Thymus (tissue), 11 donors: ENCODE results near the gene GPD2. TPM values are rescaled to one million over a fixed set of nuclear protein-coding genes. Genes with fewer than 3 reads are reported as not detected.
"Not testable (repeated sequence)": the region's sequence is repeated elsewhere in the genome, so short reads cannot be mapped to it uniquely, and the experiment has no call there.

ENCODE experiments used
- DNase-seq, 9 donors: peaks; one replicate each; pipeline ENCODE4 v3.0.0-alpha.2; 2013; ENCODE audit warnings: low spot score in 9 of 9, low read depth in 6 of 9, missing footprints in 1 of 9
- H3K27ac ChIP-seq, 2 donors: one replicate each; pipeline ENCODE4 v1.5.1; 2013; ENCODE audit warnings: control low read depth in 1 of 2, low read depth in 1 of 2, low read length in 1 of 2, mild to moderate bottlenecking in 1 of 2, moderate library complexity in 1 of 2
- H3K27me3 ChIP-seq, 2 donors: one replicate each; pipeline ENCODE4 v1.5.1; 2013; ENCODE audit warnings: low read length in 1 of 2; ENCODE audit not compliant: control insufficient read depth in 2 of 2, insufficient read depth in 1 of 2
- H3K36me3 ChIP-seq, 2 donors: one replicate each; pipeline ENCODE4 v1.5.1; 2013; ENCODE audit warnings: low read length in 1 of 2, mild to moderate bottlenecking in 1 of 2, moderate library complexity in 1 of 2; ENCODE audit not compliant: control insufficient read depth in 2 of 2, insufficient read depth in 2 of 2
- H3K4me1 ChIP-seq, 2 donors: one replicate each; pipeline ENCODE4 v1.5.1; 2013; ENCODE audit warnings: low read length in 2 of 2; ENCODE audit not compliant: control insufficient read depth in 2 of 2, insufficient read depth in 2 of 2
- H3K4me3 ChIP-seq, 2 donors: one replicate each; pipeline ENCODE4 v1.5.1; 2013; ENCODE audit warnings: low read length in 2 of 2, control low read depth in 1 of 2, mild to moderate bottlenecking in 1 of 2
- H3K9me3 ChIP-seq, 2 donors: one replicate each; pipeline ENCODE4 v1.5.1; 2013; ENCODE audit warnings: low read length in 1 of 2, mild to moderate bottlenecking in 1 of 2; ENCODE audit not compliant: control insufficient read depth in 2 of 2, insufficient read depth in 1 of 2
- whole genome bisulfite sequencing: extraction: QIAGEN DNeasy Blood & Tissue Kit; methylation state at CpG from one replicate; pipeline ENCODE4 v1.1.7; 2013; 5-methylcytosine and 5-hydroxymethylcytosine counted together
- polyA plus RNA-seq: library from polyadenylated mRNA; stranded (reverse); fragments of 200-250 nt; gene quantifications from one replicate; pipeline ENCODE4 v1.2.3, GENCODE V29; 2013
- total RNA-seq: library from RNA; stranded (reverse); fragments of 120-200 nt; gene quantifications from one replicate; pipeline ENCODE4 v1.2.4, GENCODE V29; 2013
- donor health status: healthy.

Gene GPD2
- total and polyA plus RNA-seq, 2 donors, result 6.5 to 19.6 TPM

- no peaks in the 10 kb centered on the region for H3K9me3 ChIP-seq
- 94% methylated on average over 2 of the region's 2 CpGs for WGBS
- H3K27me3 ChIP-seq, result no peaks in the 10 kb centered on the region
- no peak overlapping the region for H3K4me3 ChIP-seq
- no peak overlapping the region for H3K27ac ChIP-seq
- no peaks in the 10 kb centered on the region for H3K4me1 ChIP-seq
- DNase-seq, result no peak
- peaks cover 0 to 3% of the 10 kb centered on the region in 2 donors for H3K36me3 ChIP-seq
Measured at GRCh38 chr2:156526950-156527636, 90.9 kb downstream of the GPD2 start.

DNA sequence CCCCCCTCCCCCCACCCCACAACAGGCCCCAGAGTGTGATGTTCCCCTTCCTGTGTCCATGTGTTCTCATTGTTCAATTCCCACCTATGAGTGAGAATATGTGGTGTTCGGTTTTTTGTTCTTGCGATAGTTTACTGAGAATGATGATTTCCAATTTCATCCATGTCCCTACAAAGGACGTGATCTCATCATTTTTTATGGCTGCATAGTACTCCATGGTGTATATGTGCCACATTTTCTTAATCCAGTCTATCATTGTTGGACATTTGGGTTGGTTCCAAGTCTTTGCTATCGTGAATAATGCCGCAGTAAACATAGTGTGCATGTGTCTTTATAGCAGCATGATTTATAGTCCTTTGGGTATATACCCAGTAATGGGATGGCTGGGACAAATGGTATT, 92.4 kb downstream of the GPD2 start:
- not testable (repeated sequence) for H3K27me3 ChIP-seq, DNase-seq, H3K27ac ChIP-seq, H3K4me1 ChIP-seq, H3K9me3 ChIP-seq, H3K36me3 ChIP-seq, H3K4me3 ChIP-seq
- WGBS, result 91% methylated on average over 5 of the region's 5 CpGs

DNA sequence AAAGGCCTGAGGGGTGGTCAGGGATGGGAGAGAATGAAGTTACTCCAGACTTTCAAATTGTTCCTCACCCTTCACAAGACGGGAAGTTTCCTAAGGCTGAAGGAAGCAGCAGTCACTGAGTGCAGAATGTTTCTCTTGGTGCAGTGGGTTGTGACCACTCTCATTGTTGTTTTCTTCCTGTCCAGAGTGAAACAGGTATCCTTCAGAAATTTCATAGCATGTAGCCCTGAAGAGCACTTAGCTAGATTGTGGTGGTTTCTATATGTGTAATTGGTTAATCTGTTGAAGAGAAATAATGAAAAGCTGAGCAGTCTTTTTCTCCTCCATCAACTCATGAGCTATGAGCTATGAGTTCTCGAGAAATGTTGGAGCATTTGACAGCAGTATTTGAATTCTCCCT, 96.8 kb downstream of the GPD2 start:
- no peak overlapping the region for H3K27ac ChIP-seq

DNA sequence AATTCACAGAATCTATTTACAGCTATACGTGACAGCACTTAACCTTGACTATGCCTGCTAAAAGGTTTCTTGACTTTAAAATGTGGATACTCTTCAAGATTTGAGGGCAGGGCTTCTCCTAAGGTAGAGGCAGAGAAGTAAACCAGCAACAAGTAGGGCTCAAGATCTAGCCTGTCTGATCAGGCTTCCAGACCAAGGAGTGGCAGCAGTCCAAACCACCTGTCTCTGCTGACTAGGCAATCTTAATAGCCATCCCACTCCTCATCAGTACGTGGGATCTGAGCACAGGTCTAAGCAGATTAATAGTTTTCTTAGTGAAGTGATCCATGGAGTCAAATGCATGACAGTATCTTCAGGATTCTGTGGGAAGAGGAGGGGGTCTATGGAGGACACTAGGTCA, 100.4 kb downstream of the GPD2 start:
- Histone ChIP-seq H3K4me3 (no peak overlapping the region), H3K36me3 (peaks cover 0 to 2% of the 10 kb centered on the region in 2 donors), H3K27ac (no peak overlapping the region), H3K9me3 (no peaks in the 10 kb centered on the region), H3K27me3 (no peaks in the 10 kb centered on the region), H3K4me1 (no peaks in the 10 kb centered on the region)
- 94% methylated on average over 2 of the region's 2 CpGs for WGBS
- no peak for DNase-seq

More for the DNA sequence above, 96.8 kb downstream of the GPD2 start:
- DNase-seq, result no peak
- 98% methylated on average over 2 of the region's 2 CpGs for WGBS
- Histone ChIP-seq H3K36me3 (peaks cover 0 to 3% of the 10 kb centered on the region in 2 donors), H3K9me3 (no peaks in the 10 kb centered on the region), H3K4me3 (no peak overlapping the region), H3K27me3 (no peaks in the 10 kb centered on the region), H3K4me1 (no peaks in the 10 kb centered on the region)

DNA sequence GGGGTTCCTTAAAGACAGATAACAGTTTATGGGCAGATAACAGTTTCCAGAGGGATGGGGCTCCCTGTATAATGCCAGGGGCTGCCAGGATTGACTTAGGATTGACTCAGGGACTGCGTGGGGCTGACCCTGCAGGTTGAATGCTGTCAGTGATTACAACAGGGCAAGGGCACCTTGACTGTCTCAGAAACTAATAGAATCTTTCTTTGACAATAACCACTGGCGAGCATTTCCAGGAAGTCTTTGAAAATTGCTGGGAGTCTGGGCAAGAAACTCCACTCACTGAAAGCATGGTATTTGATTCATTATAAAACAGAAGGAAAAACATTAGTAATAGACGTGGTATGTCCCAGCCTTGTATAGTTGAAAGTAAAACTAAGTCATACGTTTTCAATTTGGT, 101.0 kb downstream of the GPD2 start:
- WGBS, result 95% methylated on average over 4 of the region's 4 CpGs
- no peak for DNase-seq
- no peaks in the 10 kb centered on the region for H3K9me3 ChIP-seq
- no peaks in the 10 kb centered on the region for H3K36me3 ChIP-seq
- no peak overlapping the region for H3K4me3 ChIP-seq
- H3K4me1 ChIP-seq, result no peaks in the 10 kb centered on the region
- H3K27me3 ChIP-seq, result no peaks in the 10 kb centered on the region
- no peak overlapping the region for H3K27ac ChIP-seq

- H3K36me3 ChIP-seq, result no peaks in the 10 kb centered on the region
- no peaks in the 10 kb centered on the region for H3K9me3 ChIP-seq
- no peak overlapping the region for H3K4me3 ChIP-seq
- DNase-seq, result no peak
- no peak overlapping the region for H3K27ac ChIP-seq
- H3K4me1 ChIP-seq, result no peaks in the 10 kb centered on the region
- 99% methylated on average over 2 of the region's 2 CpGs for WGBS
- no peaks in the 10 kb centered on the region for H3K27me3 ChIP-seq
Measured at GRCh38 chr2:156538083-156538504, 101.9 kb downstream of the GPD2 start.

DNA sequence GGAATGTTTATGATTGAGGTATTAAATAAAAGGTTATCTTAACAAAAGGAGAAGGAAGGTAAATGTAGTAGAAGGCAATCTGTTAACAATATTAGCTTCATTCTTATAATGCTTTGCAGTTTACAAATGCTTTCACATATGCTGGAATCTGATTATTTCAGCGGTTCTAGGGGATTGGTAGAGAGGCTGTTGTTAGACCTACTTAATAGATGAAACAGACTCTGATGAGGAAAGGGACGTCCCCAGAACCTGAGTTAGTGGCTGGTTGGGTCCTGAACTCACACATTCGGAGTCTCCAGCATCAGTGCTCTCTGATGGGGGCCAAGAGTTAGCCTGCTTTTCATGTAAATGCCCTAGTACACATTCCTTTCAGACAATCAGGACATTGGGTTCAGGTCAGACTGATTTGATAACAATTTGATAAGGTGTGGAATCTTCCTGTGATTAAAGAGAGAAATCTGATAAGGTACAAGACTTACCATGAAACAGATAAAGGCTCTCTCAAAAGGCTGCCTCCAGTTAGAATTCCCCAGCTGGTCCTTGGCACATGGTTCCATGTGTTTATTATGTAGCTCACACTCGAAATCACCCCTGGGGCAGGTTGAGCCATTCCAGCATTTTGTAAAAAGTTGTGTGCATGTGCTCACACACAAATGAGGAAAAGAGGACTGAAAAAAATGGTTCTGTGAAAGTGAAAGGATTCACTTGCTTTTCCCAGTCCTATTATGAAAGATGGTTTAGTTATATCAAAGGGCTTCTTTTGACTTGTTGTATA, 103.1 kb downstream of the GPD2 start:
- no peaks in the 10 kb centered on the region for H3K4me1 ChIP-seq

DNA sequence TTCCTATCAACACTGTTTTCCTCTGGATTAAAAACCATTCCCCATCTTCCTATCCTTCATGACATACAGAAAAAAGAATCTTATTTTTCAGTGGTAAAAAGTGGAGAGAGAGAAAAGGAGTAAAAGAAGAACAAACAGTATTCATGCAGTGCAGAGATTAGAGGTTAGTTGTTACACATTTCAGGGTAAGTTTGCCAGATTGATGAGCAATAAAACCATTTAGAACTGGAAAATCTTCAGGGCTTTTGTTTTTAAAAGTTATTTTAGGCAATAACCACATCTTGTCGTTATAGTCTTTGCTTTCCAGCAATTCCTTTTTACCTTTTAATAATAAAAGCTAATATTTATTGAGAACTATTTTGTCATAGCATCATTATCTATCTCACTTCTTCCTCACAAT, 104.5 kb downstream of the GPD2 start:
- no peak for DNase-seq
- Histone ChIP-seq H3K27me3 (no peaks in the 10 kb centered on the region), H3K27ac (no peak overlapping the region), H3K4me1 (no peaks in the 10 kb centered on the region), H3K9me3 (no peaks in the 10 kb centered on the region), H3K4me3 (no peak overlapping the region), H3K36me3 (no peaks in the 10 kb centered on the region)
- WGBS, result 91% methylated on average over 1 of the region's 1 CpG

More for the DNA sequence above, 103.1 kb downstream of the GPD2 start:
- Histone ChIP-seq H3K36me3 (no peaks in the 10 kb centered on the region), H3K27ac (no peak overlapping the region), H3K27me3 (no peaks in the 10 kb centered on the region), H3K4me3 (no peak overlapping the region), H3K9me3 (no peaks in the 10 kb centered on the region)
- no peak for DNase-seq
- whole genome bisulfite sequencing, result 96% methylated on average over 4 of the region's 4 CpGs

DNA sequence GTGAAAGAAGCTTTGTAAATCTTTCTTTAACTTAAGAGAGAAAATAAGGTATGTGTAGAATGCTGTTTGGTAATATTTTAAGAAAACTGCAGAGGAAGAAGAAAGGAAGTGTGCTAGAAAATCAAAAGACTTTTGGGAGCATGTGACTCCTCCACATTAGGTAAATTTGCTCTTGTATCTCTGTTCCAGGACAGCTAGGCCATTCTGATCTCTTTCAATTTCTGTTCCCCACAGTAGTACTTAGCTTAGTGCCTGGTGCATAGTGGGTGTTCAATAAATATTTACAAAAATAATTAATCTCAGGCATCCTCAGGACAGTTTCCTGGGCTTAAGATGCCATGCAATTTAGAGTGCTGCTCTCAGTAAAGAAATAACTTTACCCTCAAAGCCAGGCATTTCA, 105.0 kb downstream of the GPD2 start:
- H3K9me3 ChIP-seq, result no peaks in the 10 kb centered on the region
- no peak overlapping the region for H3K4me3 ChIP-seq
- no peaks in the 10 kb centered on the region for H3K27me3 ChIP-seq
- H3K36me3 ChIP-seq, result no peaks in the 10 kb centered on the region
- no peak for DNase-seq
- H3K27ac ChIP-seq, result no peak overlapping the region
- H3K4me1 ChIP-seq, result no peaks in the 10 kb centered on the region
